ENCODE data around the gene C10orf95. TPM values are rescaled to one million over a fixed set of nuclear protein-coding genes. Genes with fewer than 3 reads are reported as not detected.

Gene C10orf95
- polyA plus RNA-seq, 2 of the 4 experiments (the other 2 are of a cell fraction) = 0.12 to 0.13 TPM

DNA sequence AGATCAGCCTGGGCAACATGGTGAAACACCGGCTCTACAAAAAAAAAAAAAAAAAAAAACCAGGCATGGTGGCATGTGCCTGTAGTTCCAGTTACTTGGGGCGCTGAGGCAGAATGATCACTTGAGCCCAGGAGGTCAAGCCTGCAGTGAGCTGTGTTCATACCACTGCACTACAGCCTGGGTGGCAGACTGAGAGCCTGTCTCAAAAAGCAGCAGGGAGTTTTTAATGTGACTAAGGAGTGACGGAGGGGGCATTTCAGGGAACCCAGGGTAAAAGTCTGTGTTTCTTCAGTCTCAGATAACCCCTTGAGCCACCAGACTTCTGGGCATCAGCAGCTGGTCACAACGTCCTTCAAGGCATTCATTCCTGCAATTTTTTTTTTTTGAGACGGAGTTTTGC lies 2.2 kb upstream of the C10orf95 start:
- 97% methylated on average over 5 of the region's 5 CpGs for WGBS (ENCODE audit: missing lambda C conversion rate)
- Histone ChIP-seq H3K4me2 (peak overlapping the region; percentile 44; the same call in 2 of the 3 replicates), H3K4me3 (no peak overlapping the region), H3K4me1 (peaks cover 55% of the 10 kb centered on the region), H3K9me3 (no peaks in the 10 kb centered on the region), H3K27ac (peak overlapping the region in 1 of 2 experiments; percentile 52; a peak in 2 of 6 replicates)
- ChIA-PET POLR2A (interaction anchor here (1.5 kb wide), 1 partner anchor 21 kb away, joined by 3 read pairs; the partner anchor contains the start of gene CUEDC2), CTCF (interaction anchor here (0.6 to 3.7 kb wide), 6 partner anchors 8 to 50 kb away, joined by 3 to 20 read pairs (median 3); no protein-coding TSS in a partner anchor)
- FAIRE-seq (no peak), DNase-seq (ENCODE audit: low read depth in 1 of 2, low spot score in 1 of 2) (no peak), ATAC-seq (no peak)
- TF ChIP-seq, protein P1, sequence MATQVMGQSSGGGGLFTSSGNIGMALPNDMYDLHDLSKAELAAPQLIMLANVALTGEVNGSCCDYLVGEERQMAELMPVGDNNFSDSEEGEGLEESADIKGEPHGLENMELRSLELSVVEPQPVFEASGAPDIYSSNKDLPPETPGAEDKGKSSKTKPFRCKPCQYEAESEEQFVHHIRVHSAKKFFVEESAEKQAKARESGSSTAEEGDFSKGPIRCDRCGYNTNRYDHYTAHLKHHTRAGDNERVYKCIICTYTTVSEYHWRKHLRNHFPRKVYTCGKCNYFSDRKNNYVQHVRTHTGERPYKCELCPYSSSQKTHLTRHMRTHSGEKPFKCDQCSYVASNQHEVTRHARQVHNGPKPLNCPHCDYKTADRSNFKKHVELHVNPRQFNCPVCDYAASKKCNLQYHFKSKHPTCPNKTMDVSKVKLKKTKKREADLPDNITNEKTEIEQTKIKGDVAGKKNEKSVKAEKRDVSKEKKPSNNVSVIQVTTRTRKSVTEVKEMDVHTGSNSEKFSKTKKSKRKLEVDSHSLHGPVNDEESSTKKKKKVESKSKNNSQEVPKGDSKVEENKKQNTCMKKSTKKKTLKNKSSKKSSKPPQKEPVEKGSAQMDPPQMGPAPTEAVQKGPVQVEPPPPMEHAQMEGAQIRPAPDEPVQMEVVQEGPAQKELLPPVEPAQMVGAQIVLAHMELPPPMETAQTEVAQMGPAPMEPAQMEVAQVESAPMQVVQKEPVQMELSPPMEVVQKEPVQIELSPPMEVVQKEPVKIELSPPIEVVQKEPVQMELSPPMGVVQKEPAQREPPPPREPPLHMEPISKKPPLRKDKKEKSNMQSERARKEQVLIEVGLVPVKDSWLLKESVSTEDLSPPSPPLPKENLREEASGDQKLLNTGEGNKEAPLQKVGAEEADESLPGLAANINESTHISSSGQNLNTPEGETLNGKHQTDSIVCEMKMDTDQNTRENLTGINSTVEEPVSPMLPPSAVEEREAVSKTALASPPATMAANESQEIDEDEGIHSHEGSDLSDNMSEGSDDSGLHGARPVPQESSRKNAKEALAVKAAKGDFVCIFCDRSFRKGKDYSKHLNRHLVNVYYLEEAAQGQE (IDR thresholded peaks at IDR 0.05) = no peak
- no peak for TF ChIP-seq RNF2 (IDR thresholded peaks at IDR 0.05; ENCODE audit: borderline replicate concordance, low read depth)
- 0 out of 5 replicates have a peak, but pooled peaks of 1 of the 2 experiments have one; percentile 9 for TF ChIP-seq JUN (IDR thresholded peaks at IDR 0.05)

DNA sequence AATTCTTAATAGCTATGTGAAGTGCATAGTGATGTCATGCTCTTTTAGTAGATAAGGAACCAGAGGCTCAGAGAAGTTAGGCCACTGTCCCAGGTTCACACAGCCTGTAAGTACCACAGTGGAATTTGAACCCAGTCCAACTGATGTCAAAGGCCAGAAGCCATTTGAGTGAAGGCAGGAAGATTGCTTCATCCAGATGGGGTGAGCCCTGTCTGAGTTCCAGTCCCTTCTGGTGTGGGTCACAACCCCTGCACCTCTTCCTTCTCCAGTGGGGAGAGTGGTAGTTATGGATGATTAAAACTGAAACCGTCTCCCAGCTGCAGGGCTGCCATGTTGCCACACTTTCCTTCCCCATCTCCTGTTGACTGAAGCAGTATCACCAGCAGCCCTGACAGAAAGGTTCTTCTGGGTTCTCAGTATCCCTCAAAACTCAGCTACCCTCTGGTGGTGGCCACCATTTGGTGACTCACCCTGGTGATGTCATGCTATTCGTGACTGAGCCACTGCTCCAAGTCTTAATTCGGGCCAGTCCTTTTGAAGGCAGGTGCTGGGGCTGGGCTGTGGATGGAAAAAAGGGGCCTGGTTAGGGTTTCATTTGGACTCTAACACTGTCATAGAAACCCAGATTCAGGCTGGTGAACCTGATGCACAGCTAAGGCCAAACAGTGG lies 1.5 kb upstream of the C10orf95 start:
- Histone ChIP-seq H3K4me1 (peaks cover 55% of the 10 kb centered on the region), H3K4me2 (peak overlapping the region; percentile 44), H3K4me3 (no peak overlapping the region), H3K9me3 (no peaks in the 10 kb centered on the region), H3K27ac (peak overlapping the region in 1 of 2 experiments; percentile 52; a peak in 2 of 6 replicates)
- ChIA-PET CTCF (interaction anchor here (0.6 to 3.7 kb wide), 8 partner anchors 8 to 68 kb away, joined by 3 to 20 read pairs (median 3); no protein-coding TSS in a partner anchor), POLR2A (interaction anchor here (1.5 kb wide), 1 partner anchor 20 kb away, joined by 3 read pairs; the partner anchor contains the start of gene CUEDC2)
- TF ChIP-seq SMC3 (IDR thresholded peaks at IDR 0.05) (no peak), MAZ (IDR thresholded peaks at IDR 0.05; ENCODE audit: borderline replicate concordance, low read depth, low read length) (no peak), FOSL2 (IDR thresholded peaks at IDR 0.05) (no peak), FOSL2 (CRISPR knock-in tag; IDR thresholded peaks at IDR 0.05) (peak; percentile 89), ZFP36 (IDR thresholded peaks at IDR 0.05; ENCODE audit: borderline replicate concordance, partially characterized antibody) (peak; percentile 41), KDM1A (IDR thresholded peaks at IDR 0.05; ENCODE audit: low read depth) (peak; percentile 42; the same call in 1 of the 2 replicates), JUN (IDR thresholded peaks at IDR 0.05) (peak in 1 of 2 experiments; percentile 24; a peak in 1 of 5 replicates), CEBPB (IDR thresholded peaks at IDR 0.05) (0 out of 4 replicates have a peak, but pooled peaks of 1 of the 2 experiments have one; percentile 9)
- WGBS (ENCODE audit: missing lambda C conversion rate) = 42% methylated on average over 3 of the region's 3 CpGs
- FAIRE-seq (no peak), ATAC-seq (0 out of 6 replicates have a peak, but pooled peaks of 1 of the 2 experiments have one; percentile 28), DNase-seq (ENCODE audit: low read depth in 1 of 2, low spot score in 1 of 2) (peak in 1 of 2 experiments; percentile 47)

DNA sequence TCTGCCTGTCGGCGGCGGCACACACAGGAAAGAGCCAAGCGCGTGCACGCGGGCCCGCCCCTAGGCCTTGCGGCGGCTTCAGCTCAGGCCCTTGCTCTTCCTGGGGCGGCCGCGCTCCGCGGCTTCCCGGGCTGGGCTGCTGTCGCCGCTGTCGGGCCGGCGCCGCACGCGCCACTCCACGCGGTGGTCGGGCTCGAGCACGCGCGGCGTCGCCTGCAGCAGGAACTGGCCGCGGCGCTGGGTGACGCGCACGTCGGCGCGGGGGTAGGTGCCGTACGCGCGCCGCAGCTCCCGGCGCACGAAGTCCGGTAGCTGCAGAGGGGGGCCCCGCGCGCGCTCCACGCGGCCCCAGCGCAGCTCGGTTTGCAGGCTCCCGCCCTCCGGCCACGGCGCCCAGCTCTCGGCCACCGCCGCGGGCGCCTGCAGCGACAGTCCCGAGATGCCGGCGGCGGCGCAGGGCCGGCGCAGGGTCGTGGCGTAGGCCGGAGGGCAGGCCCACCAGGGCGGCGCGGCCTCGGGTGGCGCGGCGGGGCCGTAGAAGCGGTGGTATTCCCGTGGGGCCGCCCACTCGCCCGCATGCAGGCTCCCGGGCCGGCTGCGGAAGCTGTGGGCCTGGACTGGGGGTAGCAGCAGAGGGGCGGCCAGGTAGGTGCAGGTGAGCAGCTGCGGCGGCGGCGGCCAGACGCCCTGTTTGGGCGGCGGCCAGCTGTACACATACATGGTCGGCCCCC lies 804 bp downstream of the C10orf95 start:
- Histone ChIP-seq H3K4me1 (peaks cover 46% of the 10 kb centered on the region), H3K27ac (peak overlapping the region; percentile 89 to 95), H3K9me3 (no peaks in the 10 kb centered on the region), H3K4me3 (peak overlapping the region; percentile 97), H3K4me2 (peak overlapping the region; percentile 87)
- WGBS (ENCODE audit: missing lambda C conversion rate) = 2% methylated on average over 25 of the region's 104 CpGs
- DNase-seq (ENCODE audit: low read depth in 1 of 2, low spot score in 1 of 2) (peak; percentile 74 to 79), FAIRE-seq (no peak), ATAC-seq (peak; percentile 78 to 79)
- ChIA-PET POLR2A (interaction anchor here (0.7 to 2.1 kb wide), 10 partner anchors 10 to 281 kb away, joined by 3 to 9 read pairs (median 4); partner anchors contain the start of genes CUEDC2 and FBXL15), CTCF (interaction anchor here (1.0 to 3.7 kb wide), 16 partner anchors 10 to 281 kb away, joined by 3 to 20 read pairs (median 6); partner anchors contain the start of gene CUEDC2)
- no peak for TF ChIP-seq TFCP2L1 (CRISPR knock-in tag; IDR thresholded peaks at IDR 0.05)
- no peak for TF ChIP-seq RARB (CRISPR knock-in tag; IDR thresholded peaks at IDR 0.05)
- TF ChIP-seq BHLHE40 (IDR thresholded peaks at IDR 0.05; ENCODE audit: low read depth, low read length) = no peak
- TF ChIP-seq RCOR1 (IDR thresholded peaks at IDR 0.05; ENCODE audit: low read depth, low read length) = no peak
- TF ChIP-seq ZFP36 (IDR thresholded peaks at IDR 0.05; ENCODE audit: borderline replicate concordance, partially characterized antibody) = no peak
- TF ChIP-seq CHD4 (IDR thresholded peaks at IDR 0.05; ENCODE audit: borderline replicate concordance) = no peak
- TF ChIP-seq, protein P2, sequence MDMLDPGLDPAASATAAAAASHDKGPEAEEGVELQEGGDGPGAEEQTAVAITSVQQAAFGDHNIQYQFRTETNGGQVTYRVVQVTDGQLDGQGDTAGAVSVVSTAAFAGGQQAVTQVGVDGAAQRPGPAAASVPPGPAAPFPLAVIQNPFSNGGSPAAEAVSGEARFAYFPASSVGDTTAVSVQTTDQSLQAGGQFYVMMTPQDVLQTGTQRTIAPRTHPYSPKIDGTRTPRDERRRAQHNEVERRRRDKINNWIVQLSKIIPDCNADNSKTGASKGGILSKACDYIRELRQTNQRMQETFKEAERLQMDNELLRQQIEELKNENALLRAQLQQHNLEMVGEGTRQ (IDR thresholded peaks at IDR 0.05) = no peak
- TF ChIP-seq, protein P3, sequence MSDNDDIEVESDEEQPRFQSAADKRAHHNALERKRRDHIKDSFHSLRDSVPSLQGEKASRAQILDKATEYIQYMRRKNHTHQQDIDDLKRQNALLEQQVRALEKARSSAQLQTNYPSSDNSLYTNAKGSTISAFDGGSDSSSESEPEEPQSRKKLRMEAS (IDR thresholded peaks at IDR 0.05) = peak; percentile 85
- no peak for TF ChIP-seq PHF8 (IDR thresholded peaks at IDR 0.05; ENCODE audit: borderline replicate concordance, low read depth)
- peak in 1 of 2 experiments; percentile 90; a peak in 3 of 5 replicates for TF ChIP-seq JUN (IDR thresholded peaks at IDR 0.05)
- no peak for TF ChIP-seq CHD2 (IDR thresholded peaks at IDR 0.05; ENCODE audit: low read length, partially characterized antibody)
- peak; percentile 65; the same call in 1 of the 2 replicates for TF ChIP-seq EHF (CRISPR knock-in tag; IDR thresholded peaks at IDR 0.05)
- no peak for TF ChIP-seq FOSB (CRISPR knock-in tag; IDR thresholded peaks at IDR 0.05)
- TF ChIP-seq SMC3 (IDR thresholded peaks at IDR 0.05) = no peak

Data from A549 (cell line).